Ammon's horn (tissue), 1 donor: Measurements from ENCODE around the gene CCDC33.

Experiments
- DNase-seq: peaks from one replicate; pipeline ENCODE4 v3.0.0-alpha.2; 2016; ENCODE audit warnings: low spot score

CCDC33 gene

GRCh38 chr15:74235962-74236361, at the start of gene CCDC33:
CCDC33 (plus strand) TSS chr15:74236326; CDS start chr15:74236720, 394 bp downstream.
- DNase-seq: no peak

GRCh38 chr15:74188216-74188615, 47.9 kb upstream of the CCDC33 start:
- no peak for DNase-seq

- DNase-seq: no peak
Measured at GRCh38 chr15:74191798-74192197, 44.3 kb upstream of the CCDC33 start.

DNA sequence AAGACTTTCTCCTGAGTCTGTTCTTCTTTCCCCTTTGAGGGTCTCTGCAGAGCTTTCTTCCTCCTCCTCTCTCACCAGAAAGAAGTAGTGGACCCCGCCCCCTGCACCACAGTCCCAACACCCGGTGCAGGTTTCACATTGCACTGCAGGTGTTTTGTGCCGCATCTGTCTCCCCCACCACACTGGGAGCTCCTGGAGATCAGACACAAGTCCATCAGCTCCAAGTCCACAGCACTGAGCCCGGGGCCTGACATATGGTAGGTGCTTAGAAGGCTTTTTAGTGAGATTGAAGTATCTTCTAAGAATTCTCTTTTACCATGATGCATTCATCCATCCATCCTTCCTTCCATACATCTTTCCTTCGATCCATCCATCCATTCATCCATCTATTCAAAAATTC, 43.4 kb upstream of the CCDC33 start:
- no peak for DNase-seq

- DNase-seq: no peak
Measured at GRCh38 chr15:74193299-74193718, 42.8 kb upstream of the CCDC33 start.

DNA sequence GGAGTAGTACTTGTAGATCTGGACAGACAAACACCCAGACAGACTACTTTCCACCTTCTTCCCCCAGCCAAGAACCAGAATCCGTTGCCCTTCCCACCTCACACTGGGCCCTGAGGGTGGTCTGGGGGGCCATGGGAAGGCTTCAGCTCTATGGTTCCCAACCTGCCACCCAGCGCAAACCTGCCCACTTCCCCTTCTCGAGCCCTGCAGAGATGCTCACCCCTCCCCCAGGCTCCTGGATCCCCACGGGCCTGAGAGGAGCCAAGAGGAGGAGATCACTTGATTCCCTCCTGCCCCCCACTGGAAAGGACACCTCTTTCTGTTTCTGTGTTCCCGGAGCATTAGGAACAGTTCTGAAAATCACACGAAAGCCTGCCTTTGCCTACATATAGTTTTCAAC, 42.2 kb upstream of the CCDC33 start:
- DNase-seq: no peak

- no peak for DNase-seq
Measured at GRCh38 chr15:74194572-74195559, 41.3 kb upstream of the CCDC33 start.

- DNase-seq: no peak
Measured at GRCh38 chr15:74196175-74196574, 40.0 kb upstream of the CCDC33 start.

DNA sequence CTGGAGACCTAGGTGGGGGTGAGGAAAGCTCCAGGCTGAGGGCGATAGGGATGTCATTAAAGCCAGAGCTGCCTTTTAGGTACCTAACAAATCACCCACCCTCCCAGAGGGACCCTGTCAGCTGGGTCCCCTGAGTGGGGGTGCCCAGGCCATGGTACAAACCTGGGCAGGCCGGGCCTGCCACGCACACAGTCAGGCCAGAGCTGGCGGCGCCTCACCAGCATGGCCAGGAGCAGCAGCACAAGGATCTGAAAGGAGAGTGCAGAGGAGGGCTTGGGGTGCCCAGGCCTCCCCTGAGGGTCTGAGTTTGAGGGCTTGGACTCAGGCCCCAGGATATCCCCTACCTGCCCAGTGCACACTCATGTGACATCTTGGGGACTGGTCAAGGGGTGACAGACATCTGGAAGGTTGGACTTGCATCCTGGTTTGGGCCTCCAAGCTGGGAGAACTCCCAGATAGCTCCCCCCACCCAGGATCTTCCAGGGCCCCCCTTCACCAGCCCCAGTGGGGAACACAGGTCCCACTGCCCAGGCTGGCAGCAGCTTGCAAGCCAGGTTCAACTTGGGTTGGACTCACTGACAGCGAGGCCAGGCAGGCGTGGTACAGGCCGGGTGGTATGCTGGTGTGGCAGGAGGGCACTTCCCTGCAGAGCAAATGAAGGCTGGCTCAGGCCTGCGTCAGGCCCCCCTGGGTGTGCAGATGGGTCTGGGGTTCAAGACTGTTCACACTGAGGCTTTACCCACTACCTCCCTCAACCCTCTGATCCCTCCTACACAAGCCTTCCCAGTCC, 38.8 kb upstream of the CCDC33 start:
- no peak for DNase-seq

DNA sequence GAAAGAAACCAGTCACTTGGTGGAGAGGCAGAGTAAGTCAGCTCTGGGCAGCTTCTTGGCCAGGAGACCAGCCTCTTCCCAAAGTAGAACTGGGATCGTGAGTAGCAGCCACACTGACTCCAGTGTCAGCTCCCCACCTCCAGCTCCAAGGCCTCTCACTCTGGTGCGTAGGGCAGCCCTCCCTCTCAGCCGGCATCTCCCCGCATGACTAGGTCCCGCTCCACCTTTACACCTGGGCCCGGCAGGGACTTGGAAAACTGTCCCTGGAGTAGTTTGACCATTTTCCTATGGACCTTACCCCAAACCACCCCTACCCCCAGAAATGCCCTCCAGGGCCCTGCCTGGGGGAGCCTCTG, 36.9 kb upstream of the CCDC33 start:
- no peak for DNase-seq

DNA sequence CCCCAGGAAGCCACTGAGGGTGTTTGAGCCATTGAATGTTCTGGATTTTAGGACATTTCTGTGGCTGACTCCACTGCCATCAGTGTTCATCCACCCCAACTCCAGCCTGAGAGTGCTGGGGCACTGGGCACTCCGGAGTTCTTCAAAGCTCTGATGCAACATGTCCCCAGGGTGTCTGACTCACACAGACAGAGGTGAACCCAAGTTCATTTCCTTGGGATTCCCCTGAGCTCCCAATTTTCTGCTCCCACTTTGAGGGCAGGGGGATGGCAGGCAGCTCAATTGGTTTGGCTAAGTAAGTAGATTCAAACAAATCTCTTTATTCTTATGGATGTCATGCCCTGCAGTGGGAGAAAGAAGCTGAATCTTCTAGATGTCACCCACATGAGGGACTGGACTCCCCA, 35.7 kb upstream of the CCDC33 start:
- no peak for DNase-seq

DNA sequence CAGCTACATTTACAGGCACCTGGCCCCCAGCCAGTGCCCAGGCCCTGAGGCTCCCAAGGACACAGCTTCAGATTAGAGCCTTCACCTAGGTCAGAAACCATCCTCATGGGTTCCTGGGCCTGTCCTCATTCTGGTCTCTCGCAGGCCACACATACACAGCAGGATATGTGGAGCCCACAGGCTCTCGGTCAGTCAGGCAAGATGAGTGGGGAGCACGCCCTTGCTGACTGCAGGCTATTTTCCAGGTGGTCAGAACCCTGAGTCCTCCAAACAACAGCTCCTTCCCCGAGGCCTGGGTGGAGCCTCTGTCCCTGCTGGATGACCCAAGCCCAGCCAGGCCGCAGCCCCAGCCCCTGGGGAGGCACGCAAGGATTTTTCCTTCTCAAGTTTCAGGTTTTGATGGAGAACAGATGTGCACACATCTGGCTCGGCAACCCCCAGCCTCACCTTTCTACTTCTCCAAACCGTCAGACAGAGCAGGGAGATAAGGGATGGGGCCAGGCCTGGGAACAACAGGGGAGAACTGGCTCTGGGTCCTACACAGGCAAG, 35.2 kb upstream of the CCDC33 start:
- DNase-seq: no peak

DNA sequence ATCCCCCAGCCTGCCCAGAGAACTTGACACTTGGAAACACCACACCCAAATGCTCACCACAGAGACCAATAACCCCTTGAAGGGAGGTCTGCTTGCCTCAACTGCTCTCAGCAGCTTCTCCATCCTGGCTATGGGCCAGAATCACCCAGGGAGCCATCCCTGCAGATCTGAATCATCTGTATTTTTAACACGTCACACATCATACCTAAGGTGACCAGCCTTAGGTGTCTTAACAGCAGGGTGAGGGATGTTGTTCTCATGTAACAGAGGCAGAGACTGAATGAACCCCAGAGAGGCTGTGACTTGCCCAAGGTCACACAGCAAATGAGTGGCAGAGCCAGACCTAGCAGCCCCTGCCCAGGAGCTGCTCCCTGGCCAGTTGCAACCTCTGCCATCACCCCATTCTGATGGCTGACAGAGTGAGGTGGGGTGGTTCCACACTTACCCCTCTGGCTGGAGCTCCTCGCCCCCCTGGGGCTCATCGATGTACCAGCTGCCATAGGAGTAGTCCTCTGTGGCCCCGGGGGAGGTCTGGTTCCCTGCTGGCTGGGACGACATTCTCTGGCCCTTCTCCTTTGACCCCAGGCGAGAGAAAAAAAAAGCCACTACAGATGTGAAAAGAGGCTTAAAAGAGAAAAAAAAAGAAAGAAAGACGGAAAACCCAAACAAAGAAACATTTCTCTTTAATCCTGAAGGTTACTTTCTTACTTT, 34.3 kb upstream of the CCDC33 start:
- no peak for DNase-seq

- no peak for DNase-seq
Measured at GRCh38 chr15:74202452-74203401, 33.4 kb upstream of the CCDC33 start, which contains the start of gene STRA6. STRA6 (minus strand) TSS chr15:74202787; CDS start chr15:74202267, 520 bp downstream.

- no peak for DNase-seq
Measured at GRCh38 chr15:74203914-74204431, 32.2 kb upstream of the CCDC33 start.

GRCh38 chr15:74205582-74205947, 30.6 kb upstream of the CCDC33 start:
- DNase-seq: no peak

DNA sequence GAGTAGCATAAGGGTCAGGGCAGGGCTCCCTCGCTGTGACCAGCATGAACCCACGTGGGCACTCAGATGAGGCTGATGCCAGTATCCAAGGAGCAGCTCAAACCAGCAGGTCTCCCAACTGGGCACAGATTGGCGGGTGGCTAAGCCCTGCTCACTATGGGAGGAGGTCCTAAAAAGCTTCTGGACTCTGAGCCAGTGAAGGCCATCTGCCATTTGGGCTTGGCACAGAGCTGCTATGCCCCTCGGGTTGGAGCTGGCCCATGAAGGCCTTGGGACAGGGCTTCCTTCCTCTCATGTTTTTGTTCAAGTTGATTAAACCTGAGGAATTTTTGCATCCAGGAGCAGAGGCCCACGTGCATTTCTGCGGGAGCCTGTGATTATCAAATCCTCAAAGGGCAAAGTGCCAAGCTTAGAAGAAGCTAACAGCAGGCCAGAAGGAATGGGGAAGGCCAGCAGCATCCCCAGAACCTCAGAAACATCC, 29.3 kb upstream of the CCDC33 start:
- DNase-seq: peak; percentile 18

DNA sequence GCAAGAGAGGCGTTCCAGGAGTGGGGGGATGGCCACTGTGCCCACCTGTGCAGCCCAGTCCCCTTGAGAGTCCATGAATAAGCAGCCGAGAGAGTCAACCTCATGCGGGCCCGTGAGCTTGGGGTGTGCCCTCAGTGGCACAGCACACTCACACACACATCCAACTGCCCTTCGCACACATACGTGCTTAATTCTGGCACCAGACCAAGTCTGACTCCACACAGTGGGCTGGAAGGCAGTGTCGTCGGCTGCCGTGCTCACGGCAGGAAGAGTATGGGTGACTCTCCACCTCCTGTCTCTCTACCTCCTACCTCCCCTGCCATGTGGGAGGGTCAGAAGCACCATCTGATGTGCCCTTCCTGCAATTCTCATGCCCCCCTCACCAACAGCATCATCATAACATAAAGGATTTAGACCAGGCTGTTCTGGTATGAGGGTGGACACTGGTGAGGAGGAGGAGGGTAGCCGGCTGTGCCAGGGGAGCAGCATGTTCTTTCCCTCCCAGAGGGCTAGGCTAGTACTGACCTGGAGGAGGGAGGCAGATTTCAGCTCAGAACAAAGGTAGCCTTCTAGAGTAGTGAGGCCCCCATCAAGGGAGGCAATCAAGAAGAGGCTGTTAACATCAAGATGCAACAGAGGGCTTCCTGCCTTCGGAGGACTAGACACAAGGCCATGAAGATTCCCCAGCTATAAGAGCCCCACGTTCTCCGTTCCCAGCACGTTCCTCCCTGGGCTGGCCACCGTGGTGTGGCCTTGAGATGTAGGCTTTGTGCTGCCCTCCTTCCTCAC, 28.3 kb upstream of the CCDC33 start:
- DNase-seq: no peak

DNA sequence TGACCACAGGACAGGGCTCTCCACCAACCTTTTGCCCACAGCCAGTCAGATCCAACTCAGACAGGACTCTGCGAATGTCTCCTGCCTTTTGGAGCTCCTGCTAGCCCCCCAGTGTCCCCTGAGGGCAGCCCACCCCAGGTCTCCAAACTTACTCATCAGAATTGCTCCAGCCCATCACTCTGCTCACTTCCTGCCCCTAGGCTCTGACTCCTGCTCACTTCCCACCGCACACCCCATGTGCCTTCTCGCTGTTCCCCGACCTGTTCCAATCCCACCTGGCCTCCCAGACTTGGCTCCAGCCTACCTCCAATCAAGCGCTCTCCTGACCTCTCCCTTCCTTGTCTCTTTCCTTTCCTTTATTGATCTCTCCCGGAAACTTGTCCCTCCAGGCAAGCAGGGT, 27.6 kb upstream of the CCDC33 start:
- no peak for DNase-seq
